ENCODE measurements around the gene WDR35.

DNA sequence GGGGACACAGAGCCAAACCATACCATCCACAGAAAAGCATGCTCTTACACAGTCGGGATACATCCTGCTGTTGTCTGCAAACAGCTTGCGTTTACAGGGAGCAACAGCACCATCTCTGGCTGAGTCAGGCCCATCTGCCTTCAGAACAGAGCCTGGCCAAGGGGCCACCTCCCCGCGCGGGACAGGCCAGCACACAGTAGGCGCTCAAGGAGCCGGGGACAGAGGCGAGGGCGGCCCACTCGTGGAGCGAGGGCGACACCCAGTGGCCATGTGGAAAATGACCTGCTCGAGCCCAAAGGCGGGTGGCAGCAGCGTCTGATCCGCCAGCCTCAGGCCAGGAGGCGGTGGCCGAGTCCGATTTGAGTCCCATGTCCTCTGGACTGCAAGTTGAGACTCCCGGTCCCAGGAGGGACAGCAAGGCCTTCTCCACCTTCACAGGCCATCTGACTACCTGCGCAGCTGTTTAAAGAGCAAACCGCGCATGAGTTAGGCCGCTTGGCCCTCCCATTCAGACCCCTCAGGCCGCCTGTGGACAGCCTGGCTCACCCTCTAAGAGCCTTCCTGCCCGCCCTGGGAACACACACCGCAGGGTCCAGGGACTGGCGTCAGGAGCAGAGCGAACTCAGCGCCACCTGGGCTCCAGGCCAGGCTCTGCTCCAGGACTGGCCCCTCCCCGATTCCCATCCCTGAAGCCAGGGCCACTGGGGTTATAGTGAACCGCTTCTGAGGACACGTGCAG, 126.4 kb downstream of the WDR35 start:
- TF ChIP-seq, protein P1, sequence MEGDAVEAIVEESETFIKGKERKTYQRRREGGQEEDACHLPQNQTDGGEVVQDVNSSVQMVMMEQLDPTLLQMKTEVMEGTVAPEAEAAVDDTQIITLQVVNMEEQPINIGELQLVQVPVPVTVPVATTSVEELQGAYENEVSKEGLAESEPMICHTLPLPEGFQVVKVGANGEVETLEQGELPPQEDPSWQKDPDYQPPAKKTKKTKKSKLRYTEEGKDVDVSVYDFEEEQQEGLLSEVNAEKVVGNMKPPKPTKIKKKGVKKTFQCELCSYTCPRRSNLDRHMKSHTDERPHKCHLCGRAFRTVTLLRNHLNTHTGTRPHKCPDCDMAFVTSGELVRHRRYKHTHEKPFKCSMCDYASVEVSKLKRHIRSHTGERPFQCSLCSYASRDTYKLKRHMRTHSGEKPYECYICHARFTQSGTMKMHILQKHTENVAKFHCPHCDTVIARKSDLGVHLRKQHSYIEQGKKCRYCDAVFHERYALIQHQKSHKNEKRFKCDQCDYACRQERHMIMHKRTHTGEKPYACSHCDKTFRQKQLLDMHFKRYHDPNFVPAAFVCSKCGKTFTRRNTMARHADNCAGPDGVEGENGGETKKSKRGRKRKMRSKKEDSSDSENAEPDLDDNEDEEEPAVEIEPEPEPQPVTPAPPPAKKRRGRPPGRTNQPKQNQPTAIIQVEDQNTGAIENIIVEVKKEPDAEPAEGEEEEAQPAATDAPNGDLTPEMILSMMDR (IDR thresholded peaks at IDR 0.05): peak; percentile 85 to 98 (median 96)
- TF ChIP-seq POLR2A (IDR thresholded peaks at IDR 0.05) (no peak), POLR2AphosphoS5 (IDR thresholded peaks at IDR 0.05) (peak in 2 of 3 donors; percentile 19 to 38)

Data from breast epithelium (tissue), 3 donors.